Neuronal stem cell (in vitro differentiated cells): Measurements from ENCODE around the gene BMPR2.

Experiments used
- DNase-seq: peaks from one replicate; pipeline ENCODE4 v3.0.0-alpha.2; 2013; ENCODE audit warnings: low spot score
- H2AFZ ChIP-seq: one replicate; pipeline ENCODE4 v1.6.1; 2013; ENCODE audit warnings: mild to moderate bottlenecking, low read length, inconsistent platforms
- H2AK5ac ChIP-seq: 2 replicates; pipeline ENCODE4 v1.6.1; 2013; ENCODE audit warnings: low read depth, mild to moderate bottlenecking, inconsistent platforms, low read length, moderate library complexity, mixed read lengths
- H2BK120ac ChIP-seq: 2 replicates; pipeline ENCODE4 v1.6.1; 2013; ENCODE audit warnings: low read depth, mild to moderate bottlenecking, inconsistent platforms, low read length, moderate library complexity, mixed read lengths
- H2BK12ac ChIP-seq: one replicate; pipeline ENCODE4 v1.6.1; 2013; ENCODE audit warnings: low read length, inconsistent platforms
- H2BK15ac ChIP-seq: 2 replicates; pipeline ENCODE4 v1.6.1; 2013; ENCODE audit warnings: mild to moderate bottlenecking, low read length, inconsistent platforms, mixed read lengths
- H2BK5ac ChIP-seq: one replicate; pipeline ENCODE4 v1.6.1; 2013; ENCODE audit warnings: inconsistent platforms, mild to moderate bottlenecking, low read length, moderate library complexity
- H3K14ac ChIP-seq: one replicate; pipeline ENCODE4 v1.6.1; 2013; ENCODE audit warnings: low read length, inconsistent platforms
- H3K18ac ChIP-seq: 2 replicates; pipeline ENCODE4 v1.6.1; 2013; ENCODE audit warnings: low read length, inconsistent platforms
- H3K23ac ChIP-seq: 2 replicates; pipeline ENCODE4 v1.6.1; 2013; ENCODE audit warnings: low read depth, mild to moderate bottlenecking, mixed read lengths, low read length, inconsistent platforms; ENCODE audit not compliant: poor library complexity
- H3K27ac ChIP-seq: replicated peaks from 3 replicates; pipeline ENCODE4 v1.5.1; 2013; ENCODE audit warnings: low read length, inconsistent platforms
- H3K27me3 ChIP-seq, 3 experiments: 2 replicates each; pipeline ENCODE4 v1.6.1; 2013; ENCODE audit warnings: low read length in 3 of 3, mild to moderate bottlenecking in 2 of 3, inconsistent platforms in 1 of 3, low read depth in 1 of 3, mixed read lengths in 1 of 3, moderate library complexity in 1 of 3; ENCODE audit not compliant: control insufficient read depth in 3 of 3, insufficient read depth in 3 of 3
- H3K36me3 ChIP-seq, 2 donors: replicated peaks in 1 of 2; 2 replicates each; pipeline ENCODE4 v1.6.1; 2013; ENCODE audit warnings: low read length in 2 of 2; ENCODE audit not compliant: control insufficient read depth in 2 of 2, insufficient read depth in 2 of 2
- H3K4ac ChIP-seq: 2 replicates; pipeline ENCODE4 v1.6.1; 2013; ENCODE audit warnings: inconsistent platforms, mild to moderate bottlenecking, low read length, moderate library complexity
- H3K4me1 ChIP-seq, 2 donors: 1 replicate in 1 of 2; 2 replicates in 1 of 2; pipeline ENCODE4 v1.6.1; 2013; ENCODE audit warnings: low read length in 2 of 2, low read depth in 1 of 2; ENCODE audit not compliant: control insufficient read depth in 2 of 2, insufficient read depth in 1 of 2
- H3K4me2 ChIP-seq: one replicate; pipeline ENCODE4 v1.6.1; 2013; ENCODE audit warnings: mild to moderate bottlenecking, low read length, inconsistent platforms; ENCODE audit not compliant: insufficient read depth, poor library complexity, severe bottlenecking
- H3K4me3 ChIP-seq, 2 donors: 2 replicates each; pipeline ENCODE4 v1.5.1; 2013; ENCODE audit warnings: low read length in 2 of 2, mild to moderate bottlenecking in 2 of 2, inconsistent platforms in 1 of 2, moderate library complexity in 1 of 2
- H3K79me1 ChIP-seq: one replicate; pipeline ENCODE4 v1.6.1; 2013; ENCODE audit warnings: low read depth, mild to moderate bottlenecking, inconsistent platforms, low read length, moderate library complexity
- H3K9ac ChIP-seq: one replicate; pipeline ENCODE4 v1.6.1; 2013; ENCODE audit warnings: mild to moderate bottlenecking, low read depth, low read length, inconsistent platforms; ENCODE audit not compliant: poor library complexity
- H3K9me3 ChIP-seq, 2 donors: replicated peaks in 1 of 2; 2 replicates each; pipeline versions ENCODE3 to v1.6.1; 2013; ENCODE audit warnings: low read length in 2 of 2, mild to moderate bottlenecking in 2 of 2, inconsistent platforms in 1 of 2, low read depth in 1 of 2, mixed read lengths in 1 of 2, moderate library complexity in 1 of 2; ENCODE audit not compliant: control insufficient read depth in 2 of 2, insufficient read depth in 1 of 2
- H4K8ac ChIP-seq: one replicate; pipeline ENCODE4 v1.6.1; 2013; ENCODE audit warnings: low read depth, mild to moderate bottlenecking, inconsistent platforms, low read length, moderate library complexity
- H4K91ac ChIP-seq: one replicate; pipeline ENCODE4 v1.6.1; 2013; ENCODE audit warnings: low read length, low read depth, mild to moderate bottlenecking, inconsistent platforms; ENCODE audit not compliant: poor library complexity
- WGBS, 2 donors: extraction: QIAGEN DNeasy Blood & Tissue Kit; methylation state at CpG; one replicate each; pipeline ENCODE4 v1.1.7; 2013; ENCODE audit warnings: missing lambda C conversion rate in 2 of 2, mixed read lengths in 1 of 2; ENCODE audit not compliant: insufficient read length in 2 of 2, insufficient replicate concordance in 1 of 2; ENCODE audit errors: extremely low coverage in 2 of 2; 5-methylcytosine and 5-hydroxymethylcytosine counted together

BMPR2 gene

DNA sequence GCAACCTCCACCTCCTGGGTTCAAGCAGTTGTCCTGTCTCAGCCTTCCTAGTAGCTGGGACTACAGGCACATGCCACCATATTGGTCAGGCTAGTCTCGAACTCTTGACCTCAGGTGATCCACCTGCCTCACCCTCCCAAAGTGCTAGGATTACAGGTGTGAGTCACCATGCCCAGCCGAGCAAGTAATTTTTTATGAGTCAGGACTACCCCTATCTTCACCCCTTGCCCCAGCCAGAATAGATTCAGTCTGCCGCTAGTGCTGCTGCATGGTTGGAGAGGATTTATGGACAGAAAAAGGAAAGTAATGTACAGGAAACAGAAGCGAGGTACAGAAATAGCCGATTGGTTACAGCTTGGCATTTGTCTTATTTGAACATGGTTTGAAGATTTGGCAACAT is 48.9 kb downstream of the BMPR2 start:
- no CpG with 5 or more reads among the region's 5 CpGs for WGBS, 2 donors
- no peak overlapping the region for H2AFZ ChIP-seq
- H3K4me2 ChIP-seq: no peak overlapping the region
- peaks cover 2% of the 10 kb centered on the region for H3K79me1 ChIP-seq
- H2BK5ac ChIP-seq: no peak overlapping the region
- no peak overlapping the region for H3K14ac ChIP-seq
- no peak overlapping the region for H2AK5ac ChIP-seq
- no peak overlapping the region for H3K18ac ChIP-seq
- no peak for DNase-seq
- no peak overlapping the region for H3K4me3 ChIP-seq
- H4K8ac ChIP-seq: no peak overlapping the region
- no peak overlapping the region for H3K23ac ChIP-seq
- no peak overlapping the region for H2BK15ac ChIP-seq
- H3K27me3 ChIP-seq: no peaks in the 10 kb centered on the region
- H3K4me1 ChIP-seq: peaks cover 2 to 3% of the 10 kb centered on the region in 2 donors
- no peak overlapping the region for H2BK12ac ChIP-seq
- no peak overlapping the region for H2BK120ac ChIP-seq
- H3K27ac ChIP-seq: no peak overlapping the region
- no peak overlapping the region for H3K9ac ChIP-seq
- H3K9me3 ChIP-seq: peaks cover 0 to 2% of the 10 kb centered on the region in 2 donors
- no peak overlapping the region for H4K91ac ChIP-seq
- H3K4ac ChIP-seq: no peak overlapping the region
- H3K36me3 ChIP-seq: no peaks in the 10 kb centered on the region

DNA sequence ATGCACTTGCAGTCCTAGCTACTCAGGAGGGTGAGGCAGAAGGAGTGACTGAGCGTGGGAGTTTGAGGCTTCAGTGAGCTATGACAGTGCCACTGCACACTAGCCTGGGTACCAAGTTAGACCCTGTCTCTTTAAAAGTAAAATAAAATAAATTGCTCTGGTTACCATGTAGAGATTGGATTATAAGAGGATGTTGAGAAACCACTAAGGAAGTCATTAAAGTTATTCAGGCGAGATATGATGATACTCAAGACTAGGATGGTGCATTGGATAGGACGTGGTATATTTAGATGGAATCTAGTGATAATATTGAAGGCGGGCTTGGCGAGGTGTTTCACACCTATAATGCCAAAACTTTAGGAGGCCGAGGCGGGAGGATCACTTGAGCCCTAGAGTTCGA is 50.6 kb downstream of the BMPR2 start:
- WGBS, 2 donors: no CpG with 5 or more reads among the region's 8 CpGs
- no peak overlapping the region for H3K23ac ChIP-seq
- H2BK12ac ChIP-seq: no peak overlapping the region
- H2AK5ac ChIP-seq: no peak overlapping the region
- no peak overlapping the region for H3K14ac ChIP-seq
- no peak overlapping the region for H2AFZ ChIP-seq
- no peak overlapping the region for H3K18ac ChIP-seq
- H3K4me1 ChIP-seq: no peaks in the 10 kb centered on the region
- peaks cover 0 to 2% of the 10 kb centered on the region in 2 donors for H3K9me3 ChIP-seq
- no peaks in the 10 kb centered on the region for H3K27me3 ChIP-seq
- peaks cover 2% of the 10 kb centered on the region for H3K79me1 ChIP-seq
- no peak overlapping the region for H3K4ac ChIP-seq
- H2BK15ac ChIP-seq: no peak overlapping the region
- no peak overlapping the region for H2BK120ac ChIP-seq
- no peak overlapping the region for H3K27ac ChIP-seq
- H4K8ac ChIP-seq: no peak overlapping the region
- H2BK5ac ChIP-seq: no peak overlapping the region
- H3K9ac ChIP-seq: no peak overlapping the region
- no peaks in the 10 kb centered on the region for H3K36me3 ChIP-seq
- H3K4me2 ChIP-seq: no peak overlapping the region
- no peak overlapping the region for H4K91ac ChIP-seq
- no peak for DNase-seq
- H3K4me3 ChIP-seq: peak overlapping the region in 1 of 2 donors; percentile 25

DNA sequence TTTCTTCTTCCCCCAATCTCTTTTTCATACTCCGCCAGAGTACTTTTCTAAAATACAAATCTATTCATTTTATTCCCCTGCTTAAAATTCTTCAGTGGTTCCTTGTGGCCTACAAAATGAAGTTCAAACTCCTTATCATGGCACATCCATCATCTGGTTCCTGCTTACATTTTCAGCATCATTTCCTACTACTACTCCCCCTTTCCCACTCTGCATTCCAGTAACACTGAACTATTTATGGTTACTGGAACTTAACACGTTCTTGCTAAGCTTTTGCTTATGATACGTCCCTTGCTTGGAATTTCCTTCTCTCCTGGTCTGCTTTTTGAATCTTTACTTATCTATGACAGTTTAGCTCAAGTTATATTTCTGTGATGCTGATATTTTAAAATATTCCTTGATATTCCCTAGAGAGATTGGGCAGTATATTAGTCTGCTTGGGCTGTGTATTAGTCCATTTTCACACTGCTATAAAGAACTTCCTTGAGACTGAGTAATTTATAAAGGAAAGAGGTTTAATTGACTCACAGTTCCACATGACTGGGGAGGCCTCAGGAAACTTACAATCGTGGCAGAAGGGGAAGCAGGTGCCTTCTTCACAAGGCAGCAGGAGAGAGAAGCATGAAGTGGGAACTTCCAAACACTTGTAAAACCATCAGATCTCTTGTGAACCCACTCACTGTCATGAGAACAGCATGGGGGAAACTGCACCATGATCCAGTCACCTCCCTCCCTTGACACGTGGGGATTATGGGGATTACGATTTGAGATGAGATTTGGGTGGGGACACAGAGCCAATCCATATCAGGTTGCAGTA is 53.2 kb downstream of the BMPR2 start:
- H3K18ac ChIP-seq: no peak overlapping the region
- no peak overlapping the region for H3K23ac ChIP-seq
- no peak overlapping the region for H2AFZ ChIP-seq
- no peak overlapping the region for H2BK15ac ChIP-seq
- H3K4ac ChIP-seq: no peak overlapping the region
- H4K91ac ChIP-seq: no peak overlapping the region
- no peaks in the 10 kb centered on the region for H3K9me3 ChIP-seq
- H2BK5ac ChIP-seq: no peak overlapping the region
- H2BK120ac ChIP-seq: no peak overlapping the region
- no peak overlapping the region for H4K8ac ChIP-seq
- no peak overlapping the region for H3K9ac ChIP-seq
- no peak overlapping the region for H2BK12ac ChIP-seq
- no peaks in the 10 kb centered on the region for H3K27me3 ChIP-seq
- no peak overlapping the region for H3K14ac ChIP-seq
- no peak overlapping the region for H3K4me2 ChIP-seq
- H3K4me3 ChIP-seq: no peak overlapping the region
- no peak overlapping the region for H3K27ac ChIP-seq
- no peak overlapping the region for H2AK5ac ChIP-seq
- H3K4me1 ChIP-seq: no peaks in the 10 kb centered on the region
- WGBS, 2 donors: no CpG with 5 or more reads among the region's 6 CpGs
- DNase-seq: no peak
- H3K36me3 ChIP-seq: no peaks in the 10 kb centered on the region
- H3K79me1 ChIP-seq: no peaks in the 10 kb centered on the region

DNA sequence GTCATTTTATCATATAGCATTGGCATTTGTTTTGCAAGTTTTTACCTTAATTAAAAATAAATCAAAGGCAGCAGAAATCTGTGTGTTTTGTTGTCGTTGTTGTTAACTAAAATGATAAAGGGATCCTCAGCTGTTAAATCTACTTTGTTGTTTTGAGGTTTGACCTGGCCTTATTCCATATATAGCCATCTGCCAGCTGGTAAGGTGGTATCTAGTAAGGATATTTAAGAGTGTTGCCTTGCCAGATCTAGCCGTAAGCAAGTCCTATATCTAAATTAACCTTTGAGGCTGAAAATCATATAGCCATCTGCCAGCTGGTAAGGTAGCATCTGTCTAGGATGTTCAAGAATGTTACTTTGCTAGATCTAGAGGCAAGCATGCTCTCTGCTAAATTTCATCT is 56.6 kb downstream of the BMPR2 start:
- no peaks in the 10 kb centered on the region for H3K79me1 ChIP-seq
- no CpG with 5 or more reads among the region's 2 CpGs for WGBS, 2 donors
- no peak for DNase-seq
- no peak overlapping the region for H2AK5ac ChIP-seq
- no peak overlapping the region for H3K4ac ChIP-seq
- no peak overlapping the region for H2AFZ ChIP-seq
- H3K14ac ChIP-seq: no peak overlapping the region
- H3K36me3 ChIP-seq: no peaks in the 10 kb centered on the region
- H4K8ac ChIP-seq: no peak overlapping the region
- H3K4me2 ChIP-seq: no peak overlapping the region
- H2BK5ac ChIP-seq: no peak overlapping the region
- H3K18ac ChIP-seq: no peak overlapping the region
- no peak overlapping the region for H2BK120ac ChIP-seq
- H3K27ac ChIP-seq: no peak overlapping the region
- H3K9ac ChIP-seq: no peak overlapping the region
- no peak overlapping the region for H2BK15ac ChIP-seq
- H3K9me3 ChIP-seq: no peaks in the 10 kb centered on the region
- H3K27me3 ChIP-seq: no peaks in the 10 kb centered on the region
- no peak overlapping the region for H2BK12ac ChIP-seq
- no peak overlapping the region for H4K91ac ChIP-seq
- no peak overlapping the region for H3K23ac ChIP-seq
- H3K4me3 ChIP-seq: no peak overlapping the region
- no peaks in the 10 kb centered on the region for H3K4me1 ChIP-seq
